Measurements from ENCODE around the gene CREB5.

DNA sequence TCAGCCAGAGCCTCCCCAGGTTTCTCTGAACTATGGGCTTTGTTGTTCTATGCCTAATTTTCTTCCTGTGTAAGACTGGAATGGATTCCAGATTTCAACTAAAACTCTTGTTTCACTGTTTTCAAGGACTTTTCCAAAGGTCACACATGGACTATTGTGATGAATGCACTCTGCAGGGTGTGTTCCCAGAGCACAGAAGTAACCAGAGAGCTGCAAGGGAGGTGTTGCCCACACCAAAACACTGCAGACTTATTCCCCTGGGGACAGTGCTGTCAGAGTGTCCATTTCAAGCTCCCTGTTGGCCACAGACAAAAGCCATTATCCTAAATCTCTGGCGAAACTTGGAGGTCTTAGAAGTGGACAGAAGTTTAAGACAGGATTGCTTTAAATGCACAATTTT lies 314.2 kb downstream of the CREB5 start:
- TF ChIP-seq CTCF (IDR thresholded peaks at IDR 0.05) (no peak), POLR2A (IDR thresholded peaks at IDR 0.05) (no peak), EP300 (IDR thresholded peaks at IDR 0.05) (no peak)

Data from ovary (tissue), 3 donors.